ENCODE measurements around the gene CRB3. TPM values are rescaled to one million over a fixed set of nuclear protein-coding genes. Genes with fewer than 3 reads are reported as not detected.

Gene CRB3
- polyA plus RNA-seq, 2 donors: 50.8 to 87.6 TPM

- peak overlapping the region; percentile 54 to 61 for H3K4me3 ChIP-seq (ENCODE audit: low read depth in 1 of 2, low read length in 2 of 2)
- H3K27me3 ChIP-seq (ENCODE audit: control insufficient read depth in 1 of 2, insufficient read depth in 2 of 2, low read length in 2 of 2): no peaks in the 10 kb centered on the region
- peak overlapping the region; percentile 14 to 77 for H3K27ac ChIP-seq (ENCODE audit: low read depth in 2 of 2, low read length in 1 of 2)
- 0 to 2% methylated on average over 26 of the region's 26 CpGs for WGBS, 2 donors
- H3K36me3 ChIP-seq (ENCODE audit: control insufficient read depth in 2 of 2, insufficient read depth in 2 of 2, low read length in 1 of 2): no peaks in the 10 kb centered on the region
- peaks cover 0 to 4% of the 10 kb centered on the region in 2 donors for H3K4me1 ChIP-seq (ENCODE audit: control insufficient read depth in 2 of 2, insufficient read depth in 2 of 2, low read length in 1 of 2)
- H3K9me3 ChIP-seq (ENCODE audit: control insufficient read depth in 2 of 2, insufficient read depth in 1 of 2, low read depth in 1 of 2, low read length in 1 of 2): no peaks in the 10 kb centered on the region
Observed at GRCh38 chr19:6516018-6516658, 52.1 kb downstream of the CRB3 start.

Other genes with a start within 250 kb of the CRB3 start
- 10 to 100 TPM; 15.5 to 16.3 TPM for gene MLLT1, start 184.3 kb upstream of the CRB3 start, polyA plus RNA-seq
- gene ACER1, start 130.7 kb upstream of the CRB3 start, polyA plus RNA-seq: 1 to 10 TPM; 6.2 to 7.4 TPM
- 10 to 100 TPM; 38.0 to 65.5 TPM for gene CLPP, start 102.7 kb upstream of the CRB3 start, polyA plus RNA-seq
- gene ALKBH7, start 91.5 kb upstream of the CRB3 start, polyA plus RNA-seq: 10 to 100 TPM; 40.6 to 57.1 TPM
- under 1 TPM; 0.47 to 0.79 TPM for gene PSPN, start 88.3 kb upstream of the CRB3 start, polyA plus RNA-seq
- gene GTF2F1, start 71.1 kb upstream of the CRB3 start, polyA plus RNA-seq: 10 to 100 TPM; 35.7 to 46.6 TPM
- 10 to 100 TPM; 91.9 to 96.2 TPM for gene KHSRP, start 39.5 kb upstream of the CRB3 start, polyA plus RNA-seq
- 1 to 10 TPM in 1 of 2 donors, under 1 TPM in 1; 0.36 to 1.4 TPM for gene SLC25A41, start 30.5 kb upstream of the CRB3 start, polyA plus RNA-seq
- 10 to 100 TPM; 43.5 to 66.0 TPM for gene SLC25A23, start 4.5 kb upstream of the CRB3 start, polyA plus RNA-seq
- gene DENND1C, start 17.5 kb downstream of the CRB3 start, polyA plus RNA-seq: 1 to 10 TPM; 1.8 to 3.9 TPM
- under 1 TPM; 0.06 to 0.16 TPM for gene TUBB4A, start 38.0 kb downstream of the CRB3 start, polyA plus RNA-seq
- gene TNFSF9, start 66.8 kb downstream of the CRB3 start, polyA plus RNA-seq: 1 to 10 TPM; 4.8 to 8.2 TPM
- gene CD70, start 126.9 kb downstream of the CRB3 start, polyA plus RNA-seq: under 1 TPM; 0.20 to 0.26 TPM
- gene TNFSF14, start 205.9 kb downstream of the CRB3 start, polyA plus RNA-seq: under 1 TPM; 0.49 to 0.98 TPM